Neural cell (in vitro differentiated cells): ENCODE measurements around the gene PRELID3B.

ENCODE experiments used
- CTCF ChIP-seq: fragments of 450-650 bp; IDR thresholded peaks from 2 replicates; pipeline ENCODE4 v1.5.1; 2014; ENCODE audit warnings: antibody characterized with exemption, mild to moderate bottlenecking, moderate library complexity; ENCODE audit not compliant: poor library complexity, severe bottlenecking
- EP300 ChIP-seq: fragments of 450-650 bp; conservative IDR thresholded peaks from 2 replicates; pipeline ENCODE4 v1.6.1; 2014; ENCODE audit warnings: antibody characterized with exemption, mild to moderate bottlenecking, moderate library complexity; ENCODE audit not compliant: poor library complexity, severe bottlenecking
- EZH2 ChIP-seq: fragments of 200-600, 300-800 bp; shearing (Covaris generic), sonication (generic); IDR thresholded peaks from 2 replicates; pipeline ENCODE4 v1.6.1; 2014; ENCODE audit warnings: antibody characterized with exemption, low read length, borderline replicate concordance, mild to moderate bottlenecking; ENCODE audit not compliant: insufficient read depth, poor library complexity, severe bottlenecking
- POLR2AphosphoS5 ChIP-seq: IDR thresholded peaks from 2 replicates; pipeline ENCODE4 v1.6.1; 2012
- TAF1 ChIP-seq: IDR thresholded peaks from 2 replicates; pipeline ENCODE4 v1.6.1; 2012; ENCODE audit warnings: low read depth

GRCh38 chr20:59082981-59083380 is 40.4 kb upstream of the PRELID3B start:
- TF ChIP-seq EZH2 (no peak), CTCF (no peak), EP300 (no peak), POLR2AphosphoS5 (no peak), TAF1 (no peak)
